Measurements from ENCODE around the gene GAD2.
"Not testable (repeated sequence)": the region's sequence is repeated elsewhere in the genome, so short reads cannot be mapped to it uniquely, and the experiment has no call there.

Gene GAD2

DNA sequence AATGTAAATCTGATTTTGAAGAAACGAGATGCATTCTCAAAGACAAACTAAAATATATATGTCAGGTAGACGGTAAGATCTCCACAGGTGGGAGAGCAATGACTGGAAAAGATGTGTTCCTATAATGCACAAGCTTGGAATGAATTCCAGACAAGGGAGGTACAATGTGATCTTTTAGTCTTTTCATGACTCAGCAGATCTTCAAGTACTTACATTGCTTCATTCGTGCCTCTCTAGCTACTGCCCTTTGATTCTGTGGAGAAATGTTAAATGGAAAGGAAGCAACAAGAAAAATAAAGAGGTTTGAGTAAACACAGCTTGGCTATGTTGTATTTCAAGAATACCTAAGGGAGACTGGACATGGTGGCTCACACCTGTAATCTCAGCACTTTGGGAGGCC, 106.6 kb downstream of the GAD2 start:
- DNase-seq: no peak

DNA sequence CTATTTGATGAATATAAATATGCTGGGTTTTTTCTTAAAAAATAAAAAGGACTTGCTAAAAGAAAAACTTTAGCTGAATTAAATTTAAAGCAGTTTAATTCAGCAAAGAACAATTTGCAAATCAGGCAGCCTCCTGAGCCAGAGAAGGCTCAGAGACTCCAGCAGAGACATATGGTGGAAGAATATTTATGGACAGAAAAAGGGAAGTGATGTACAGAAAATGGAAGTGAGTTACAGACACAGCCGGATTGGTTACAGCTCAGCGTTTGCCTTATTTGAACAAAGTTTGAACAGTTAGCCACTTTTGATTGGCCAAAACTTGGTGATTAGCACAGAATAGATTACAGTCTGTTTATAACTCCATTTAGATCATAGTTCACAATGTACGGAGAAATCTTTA, 110.3 kb downstream of the GAD2 start:
- DNase-seq: no peak

GRCh38 chr10:26327811-26328210, 111.2 kb downstream of the GAD2 start:
- no peak for DNase-seq

DNA sequence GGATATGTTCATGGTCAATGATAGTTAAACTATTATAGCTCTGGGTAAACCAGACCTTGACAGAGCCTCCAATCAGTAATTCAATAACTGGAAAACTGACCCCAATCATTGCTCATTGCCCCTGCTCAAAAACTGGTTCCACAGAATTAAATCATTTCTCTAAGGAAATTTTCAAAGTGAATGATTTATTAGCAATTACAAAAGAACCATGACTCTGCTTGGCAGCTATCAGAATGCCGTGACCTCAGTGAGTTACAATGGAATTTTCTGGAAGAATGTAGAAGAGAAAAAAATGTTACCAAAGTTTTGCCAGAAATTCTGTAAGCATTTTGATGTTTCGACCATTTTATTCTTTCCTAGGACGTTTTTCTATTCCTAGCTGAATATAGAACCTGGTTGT, 114.8 kb downstream of the GAD2 start:
- no peak for DNase-seq

- no peak for DNase-seq
Observed at GRCh38 chr10:26334232-26334931, 117.8 kb downstream of the GAD2 start.

DNA sequence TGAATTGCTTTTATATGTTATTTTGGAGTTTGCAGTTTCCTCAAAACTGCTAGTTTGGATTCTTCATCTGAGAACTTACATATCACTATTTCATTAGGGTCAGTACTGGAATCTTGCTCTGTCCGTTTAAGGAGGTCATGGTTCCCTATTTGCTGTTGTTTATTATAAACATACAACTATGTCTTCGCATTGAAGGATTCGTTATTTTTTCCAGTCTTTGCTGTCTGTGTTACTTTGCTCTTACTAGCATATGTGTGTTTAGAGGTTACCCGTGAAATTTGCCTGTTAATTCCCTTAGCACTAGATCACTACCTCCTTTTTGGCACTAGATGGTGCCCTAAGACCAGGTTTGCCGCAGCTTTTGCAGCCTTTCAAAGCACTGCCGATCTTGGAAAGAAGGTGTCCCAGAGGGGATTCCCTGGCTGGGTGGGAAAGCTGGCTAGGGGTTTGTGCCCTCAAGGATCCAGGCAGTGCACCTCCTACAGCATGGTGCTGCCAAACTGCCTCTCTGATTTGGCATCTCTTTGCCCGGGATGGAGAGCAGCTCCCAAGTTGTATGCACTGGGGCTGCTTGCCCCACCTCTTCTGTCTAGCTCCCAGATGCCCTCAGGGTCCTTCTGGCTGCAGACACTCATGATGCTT, 118.5 kb downstream of the GAD2 start:
- peak; percentile 59 for DNase-seq

DNA sequence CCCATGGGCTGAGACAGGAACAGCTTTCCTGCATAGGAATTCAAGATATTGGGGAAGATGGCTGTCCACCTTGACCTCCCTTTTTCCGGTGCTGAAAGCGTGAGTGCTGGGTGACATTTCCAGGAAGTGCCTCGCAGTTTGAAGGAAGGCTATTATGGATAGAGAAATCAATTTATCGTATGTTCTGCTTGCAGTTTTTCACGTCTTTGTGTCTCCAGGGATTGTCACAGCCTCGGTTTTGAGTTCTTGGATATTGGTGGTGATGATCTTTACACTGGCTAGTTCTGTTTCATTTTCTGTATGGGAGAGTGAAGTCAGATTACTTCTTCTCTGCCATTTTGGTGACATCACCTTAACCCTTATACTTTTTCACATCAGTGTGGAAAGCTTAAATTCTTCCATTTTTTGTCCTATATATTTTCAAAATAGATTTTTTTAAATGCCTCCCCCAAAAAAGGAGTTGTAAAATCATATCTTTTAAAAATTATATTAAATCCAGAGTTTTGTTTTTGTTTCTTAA, 119.1 kb downstream of the GAD2 start:
- no peak for DNase-seq

- DNase-seq: no peak
Observed at GRCh38 chr10:26336979-26337378, 120.4 kb downstream of the GAD2 start.

- no peak for DNase-seq
Observed at GRCh38 chr10:26341701-26342100, 125.1 kb downstream of the GAD2 start.

GRCh38 chr10:26348821-26349417, 132.3 kb downstream of the GAD2 start:
- not testable (repeated sequence) for DNase-seq
